Activated T-helper 17 cell treated with anti-CD3 and anti-CD28 coated beads, Interleukin-2, amount 50 U/mL, for 72 hours (primary cell): ENCODE measurements around the gene FTCD. TPM values are rescaled to one million over a fixed set of nuclear protein-coding genes. Genes with fewer than 3 reads are reported as not detected.
A peak's percentile ranks its signal among the peaks of the same experiment; 100 is the strongest.
"Not testable (repeated sequence)": the region's sequence is repeated elsewhere in the genome, so short reads cannot be mapped to it uniquely, and the experiment has no call there.

ENCODE experiments used
- ATAC-seq: fragments of 150-1000 bp; cut with Tn5 transposase; replicated peaks from 2 replicates; pipeline ENCODE4 v1.10.0; 2021; ENCODE audit warnings: mild to moderate bottlenecking, moderate library complexity
- H3K27ac Mint-ChIP-seq: one replicate; pipeline ENCODE4 v1.8.0; 2022; ENCODE audit warnings: mixed read lengths
- H3K27me3 Mint-ChIP-seq: one replicate; pipeline ENCODE4 v1.8.0; 2022; ENCODE audit warnings: mixed read lengths
- H3K36me3 Mint-ChIP-seq: one replicate; pipeline ENCODE4 v1.8.0; 2022; ENCODE audit warnings: low read depth, mild to moderate bottlenecking, mixed read lengths
- H3K4me1 Mint-ChIP-seq: one replicate; pipeline ENCODE4 v1.8.0; 2022; ENCODE audit warnings: mixed read lengths
- H3K4me3 Mint-ChIP-seq: one replicate; pipeline ENCODE4 v1.8.0; 2022; ENCODE audit warnings: mild to moderate bottlenecking, mixed read lengths
- H3K9me3 Mint-ChIP-seq: one replicate; pipeline ENCODE4 v1.8.0; 2022; ENCODE audit warnings: mixed read lengths
- total RNA-seq, 2 donors: library from RNA; stranded (reverse); gene quantifications; one replicate each; pipeline ENCODE4 v1.2.3, GENCODE V29; 2022

FTCD gene
- total RNA-seq, 2 donors from 2014 or later, result 0.24 TPM; not detected in 1

- no peaks in the 10 kb centered on the region for H3K4me1 Mint-ChIP-seq
- no peak overlapping the region for H3K27ac Mint-ChIP-seq
- peak overlapping the region; percentile 85 for H3K4me3 Mint-ChIP-seq
- no peaks in the 10 kb centered on the region for H3K36me3 Mint-ChIP-seq
- H3K27me3 Mint-ChIP-seq, result no peaks in the 10 kb centered on the region
- ATAC-seq, result no peak
- H3K9me3 Mint-ChIP-seq, result no peaks in the 10 kb centered on the region
Observed at GRCh38 chr21:46145159-46145839, 10.1 kb downstream of the FTCD start.

DNA sequence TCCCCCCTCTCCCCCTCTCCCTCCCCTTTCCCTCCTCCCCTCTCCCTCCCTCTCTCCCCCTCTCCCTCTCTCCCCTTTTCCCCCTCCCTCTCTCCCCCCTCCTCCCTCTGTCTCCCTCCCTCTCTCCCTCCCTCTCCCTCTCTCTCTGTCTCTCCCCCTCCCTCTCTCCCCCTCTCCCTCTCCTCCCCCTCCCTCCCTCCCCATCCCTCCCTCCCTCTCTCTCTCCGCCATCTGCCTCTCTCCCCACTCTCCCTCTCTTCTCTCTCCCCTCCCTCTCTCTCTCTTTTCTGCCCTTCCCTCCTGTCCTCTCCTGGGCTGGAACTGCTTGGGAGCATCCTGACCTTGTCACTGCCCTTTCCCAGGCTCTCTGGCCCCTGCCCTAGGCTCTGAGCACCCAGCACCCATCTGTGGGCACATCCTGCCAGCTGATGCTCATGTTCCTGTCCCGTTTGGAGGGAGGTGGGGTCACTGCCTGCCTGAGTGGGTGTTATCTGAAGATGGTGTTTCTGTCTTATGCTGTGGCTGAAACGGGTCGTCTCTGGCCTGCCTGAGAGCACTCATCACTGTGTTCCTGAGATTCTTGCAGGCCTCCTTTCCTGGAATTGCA, 10.8 kb downstream of the FTCD start:
- Mint-ChIP-seq H3K4me1 (no peaks in the 10 kb centered on the region), H3K9me3 (no peaks in the 10 kb centered on the region), H3K27me3 (no peaks in the 10 kb centered on the region), H3K4me3 (peak overlapping the region; percentile 85), H3K27ac (peak overlapping the region; percentile 93), H3K36me3 (no peaks in the 10 kb centered on the region)
- no peak for ATAC-seq

DNA sequence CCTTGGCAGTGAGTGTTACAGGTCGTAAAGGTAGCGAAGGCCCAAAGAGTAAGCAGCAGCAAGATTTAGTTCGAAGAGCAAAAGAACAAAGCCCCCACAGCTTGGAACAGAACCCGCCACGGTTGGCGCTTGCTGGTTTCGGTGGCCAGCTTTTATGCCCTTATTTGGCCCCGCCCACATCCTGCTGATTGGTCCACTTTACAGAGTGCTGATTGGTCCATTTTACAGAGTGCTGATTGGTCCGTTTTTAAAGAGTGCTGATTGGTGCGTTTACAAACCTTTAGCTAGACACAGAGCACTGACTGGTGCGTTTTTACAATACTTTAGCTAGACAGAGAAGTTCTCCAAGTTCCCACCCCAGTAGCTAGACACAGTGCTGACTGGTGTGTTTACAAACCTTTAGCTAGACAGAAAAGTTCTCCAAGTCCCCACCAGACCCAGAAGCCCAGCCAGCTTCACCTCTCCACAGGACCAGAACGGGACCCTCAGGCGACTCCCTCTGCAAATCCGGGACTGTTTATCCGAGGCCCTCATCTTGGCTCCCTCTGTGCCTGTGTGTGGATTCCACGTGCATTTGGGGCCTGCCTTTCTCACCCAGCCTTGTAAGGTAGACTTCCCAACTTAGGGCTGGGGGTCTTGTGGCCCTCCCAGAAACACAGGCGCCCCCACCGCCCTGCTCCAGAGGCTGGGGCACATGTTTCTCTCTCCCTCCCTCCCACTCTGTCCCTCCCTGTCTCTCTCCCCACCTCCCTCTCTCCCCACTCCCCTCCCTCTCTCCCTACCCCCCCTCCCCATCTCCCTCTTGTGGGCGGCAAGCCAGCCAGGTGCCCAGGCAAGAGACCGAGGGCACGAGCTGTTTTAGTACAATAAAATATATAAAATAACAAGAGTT, 12.6 kb downstream of the FTCD start:
- Mint-ChIP-seq H3K27me3 (peaks cover 3% of the 10 kb centered on the region), H3K36me3 (no peaks in the 10 kb centered on the region), H3K4me3 (peak overlapping the region; percentile 85), H3K9me3 (no peaks in the 10 kb centered on the region), H3K4me1 (no peaks in the 10 kb centered on the region), H3K27ac (peak overlapping the region; percentile 93)
- no peak for ATAC-seq

GRCh38 chr21:46141767-46142581, 13.4 kb downstream of the FTCD start:
- no peak for ATAC-seq

DNA sequence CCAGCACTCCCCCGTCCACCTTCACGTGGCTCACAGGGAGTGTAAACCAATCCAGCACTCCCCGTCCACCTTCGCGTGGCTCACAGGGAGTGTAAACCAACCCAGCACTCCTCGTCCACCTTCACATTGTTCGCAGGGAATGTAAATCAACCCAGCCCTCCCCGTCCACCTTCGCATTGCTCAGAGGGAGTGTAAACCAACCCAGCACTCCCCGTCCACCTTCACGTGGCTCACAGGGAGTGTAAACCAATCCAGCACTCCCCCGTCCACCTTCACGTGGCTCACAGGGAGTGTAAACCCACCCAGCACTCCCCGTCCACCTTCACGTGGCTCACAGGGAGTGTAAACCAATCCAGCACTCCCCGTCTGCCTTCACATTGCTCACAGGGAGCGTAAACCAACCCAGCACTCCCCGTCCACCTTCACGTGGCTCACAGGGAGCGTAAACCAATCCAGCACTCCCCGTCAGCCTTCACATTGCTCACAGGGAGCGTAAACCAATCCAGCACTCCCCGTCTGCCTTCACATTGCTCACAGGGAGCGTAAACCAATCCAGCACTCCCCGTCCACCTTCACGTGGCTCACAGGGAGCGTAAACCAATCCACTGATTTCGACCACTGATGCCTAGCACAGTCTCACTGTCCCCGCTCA, 14.9 kb downstream of the FTCD start:
- not testable (repeated sequence) for H3K4me3 Mint-ChIP-seq, ATAC-seq, H3K27me3 Mint-ChIP-seq, H3K4me1 Mint-ChIP-seq, H3K36me3 Mint-ChIP-seq, H3K9me3 Mint-ChIP-seq, H3K27ac Mint-ChIP-seq

More at GRCh38 chr21:46141767-46142581, 13.4 kb downstream of the FTCD start:
- Mint-ChIP-seq H3K4me3 (no peak overlapping the region), H3K9me3 (no peaks in the 10 kb centered on the region), H3K27ac (no peak overlapping the region), H3K36me3 (no peaks in the 10 kb centered on the region), H3K4me1 (no peaks in the 10 kb centered on the region), H3K27me3 (peaks cover 4% of the 10 kb centered on the region)

DNA sequence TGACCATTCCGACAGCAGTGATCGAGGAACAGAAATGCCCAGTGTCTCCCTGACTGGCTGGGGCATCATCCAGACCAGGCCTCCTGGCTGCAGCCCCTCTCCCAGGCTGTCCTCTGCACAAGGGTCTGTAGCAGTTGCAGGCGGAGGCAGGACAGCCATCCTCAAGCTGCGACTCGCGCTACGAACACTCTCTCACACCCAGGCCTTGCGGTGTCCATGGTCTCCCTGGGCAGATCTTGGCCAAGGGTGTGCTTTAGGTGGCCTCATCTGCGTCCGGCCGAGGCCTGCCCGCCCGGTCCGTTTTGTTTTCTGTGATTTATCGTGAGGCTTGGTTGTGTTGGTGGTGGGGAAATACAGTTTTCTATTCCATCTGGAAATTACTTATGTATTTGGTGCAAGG, 15.7 kb downstream of the FTCD start:
- no peaks in the 10 kb centered on the region for H3K36me3 Mint-ChIP-seq
- ATAC-seq, result no peak

DNA sequence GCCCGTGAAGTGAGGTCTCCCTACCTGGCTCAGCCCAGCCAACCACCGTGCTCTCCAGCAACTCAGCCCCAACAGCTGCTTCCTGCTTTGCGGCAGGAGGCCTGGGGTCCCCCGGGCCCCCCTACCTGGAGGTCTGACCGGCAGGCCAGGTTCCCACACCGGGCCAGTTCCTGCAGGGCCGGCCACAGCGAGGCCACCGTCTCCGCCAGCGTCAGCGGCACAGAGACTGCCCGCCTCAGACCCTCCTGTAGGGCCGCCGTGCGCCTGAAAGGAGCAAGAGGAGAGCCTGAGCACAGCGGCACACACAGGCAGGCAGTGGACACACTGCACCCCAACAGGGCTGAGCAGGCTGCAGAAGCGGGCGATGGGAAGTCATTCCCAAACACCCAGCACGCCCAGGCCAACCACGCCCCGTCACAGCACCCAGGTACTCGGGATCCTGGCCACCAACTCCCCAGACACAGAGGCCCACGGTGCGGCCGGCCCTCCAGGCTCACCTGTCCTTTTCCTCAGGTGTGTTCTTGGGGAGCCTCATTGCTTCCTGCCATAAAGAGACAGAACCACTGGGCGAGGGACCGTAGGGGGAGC, 16.9 kb downstream of the FTCD start:
- H3K9me3 Mint-ChIP-seq, result no peaks in the 10 kb centered on the region
- no peaks in the 10 kb centered on the region for H3K4me1 Mint-ChIP-seq
- H3K27ac Mint-ChIP-seq, result no peak overlapping the region
- no peaks in the 10 kb centered on the region for H3K36me3 Mint-ChIP-seq
- H3K4me3 Mint-ChIP-seq, result no peak overlapping the region
- H3K27me3 Mint-ChIP-seq, result peaks cover 4% of the 10 kb centered on the region
- ATAC-seq, result no peak

More for the DNA sequence above, 15.7 kb downstream of the FTCD start:
- H3K27me3 Mint-ChIP-seq, result peaks cover 4% of the 10 kb centered on the region
- no peaks in the 10 kb centered on the region for H3K4me1 Mint-ChIP-seq
- no peaks in the 10 kb centered on the region for H3K9me3 Mint-ChIP-seq
- H3K4me3 Mint-ChIP-seq, result no peak overlapping the region
- no peak overlapping the region for H3K27ac Mint-ChIP-seq

- Mint-ChIP-seq H3K27ac (no peak overlapping the region), H3K9me3 (no peaks in the 10 kb centered on the region), H3K4me3 (no peak overlapping the region), H3K36me3 (no peaks in the 10 kb centered on the region), H3K27me3 (peaks cover 4% of the 10 kb centered on the region), H3K4me1 (no peaks in the 10 kb centered on the region)
- no peak for ATAC-seq
Observed at GRCh38 chr21:46137908-46138307, 17.5 kb downstream of the FTCD start.

GRCh38 chr21:46136739-46137349, 18.5 kb downstream of the FTCD start:
- Mint-ChIP-seq H3K27ac (no peak overlapping the region), H3K4me3 (no peak overlapping the region), H3K36me3 (no peaks in the 10 kb centered on the region), H3K4me1 (no peaks in the 10 kb centered on the region), H3K9me3 (no peaks in the 10 kb centered on the region), H3K27me3 (peaks cover 4% of the 10 kb centered on the region)
- ATAC-seq, result no peak

GRCh38 chr21:46135782-46136395, 19.5 kb downstream of the FTCD start:
- no peaks in the 10 kb centered on the region for H3K9me3 Mint-ChIP-seq
- H3K4me1 Mint-ChIP-seq, result no peaks in the 10 kb centered on the region
- H3K4me3 Mint-ChIP-seq, result no peak overlapping the region
- H3K36me3 Mint-ChIP-seq, result no peaks in the 10 kb centered on the region
- H3K27ac Mint-ChIP-seq, result no peak overlapping the region
- ATAC-seq, result no peak
- H3K27me3 Mint-ChIP-seq, result peaks cover 4% of the 10 kb centered on the region

DNA sequence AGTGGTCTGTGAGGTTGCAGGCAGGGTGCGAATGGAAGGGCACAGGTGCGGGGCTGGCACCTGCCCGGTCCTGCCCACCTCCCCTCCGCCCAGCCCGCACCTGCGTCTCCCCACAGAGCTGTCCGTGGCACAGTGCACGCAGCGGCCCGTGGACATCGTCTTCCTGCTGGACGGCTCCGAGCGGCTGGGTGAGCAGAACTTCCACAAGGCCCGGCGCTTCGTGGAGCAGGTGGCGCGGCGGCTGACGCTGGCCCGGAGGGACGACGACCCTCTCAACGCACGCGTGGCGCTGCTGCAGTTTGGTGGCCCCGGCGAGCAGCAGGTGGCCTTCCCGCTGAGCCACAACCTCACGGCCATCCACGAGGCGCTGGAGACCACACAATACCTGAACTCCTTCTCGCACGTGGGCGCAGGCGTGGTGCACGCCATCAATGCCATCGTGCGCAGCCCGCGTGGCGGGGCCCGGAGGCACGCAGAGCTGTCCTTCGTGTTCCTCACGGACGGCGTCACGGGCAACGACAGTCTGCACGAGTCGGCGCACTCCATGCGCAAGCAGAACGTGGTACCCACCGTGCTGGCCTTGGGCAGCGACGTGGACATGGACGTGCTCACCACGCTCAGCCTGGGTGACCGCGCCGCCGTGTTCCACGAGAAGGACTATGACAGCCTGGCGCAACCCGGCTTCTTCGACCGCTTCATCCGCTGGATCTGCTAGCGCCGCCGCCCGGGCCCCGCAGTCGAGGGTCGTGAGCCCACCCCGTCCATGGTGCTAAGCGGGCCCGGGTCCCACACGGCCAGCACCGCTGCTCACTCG, 23.3 kb downstream of the FTCD start:
- H3K27me3 Mint-ChIP-seq, result no peaks in the 10 kb centered on the region
- no peak overlapping the region for H3K4me3 Mint-ChIP-seq
- no peaks in the 10 kb centered on the region for H3K9me3 Mint-ChIP-seq
- no peak for ATAC-seq
- H3K36me3 Mint-ChIP-seq, result no peaks in the 10 kb centered on the region
- no peak overlapping the region for H3K27ac Mint-ChIP-seq
- no peaks in the 10 kb centered on the region for H3K4me1 Mint-ChIP-seq

DNA sequence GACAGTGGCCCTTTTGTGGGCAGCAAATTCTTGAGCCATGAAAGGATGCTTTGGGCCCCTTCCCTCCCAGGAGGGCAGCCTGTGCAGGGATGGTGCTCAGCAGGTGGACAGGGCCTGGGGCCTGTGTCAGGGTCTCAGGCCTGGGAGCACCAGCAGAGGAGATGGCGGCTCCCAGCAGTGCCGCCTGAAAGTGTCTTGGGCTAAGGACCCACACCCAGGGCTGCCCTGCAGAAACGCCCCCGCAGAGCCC, 23.9 kb downstream of the FTCD start:
- Mint-ChIP-seq H3K36me3 (no peaks in the 10 kb centered on the region), H3K27ac (no peak overlapping the region), H3K27me3 (no peaks in the 10 kb centered on the region), H3K4me3 (no peak overlapping the region), H3K9me3 (no peaks in the 10 kb centered on the region), H3K4me1 (no peaks in the 10 kb centered on the region)
- ATAC-seq, result no peak
